Measurements from ENCODE around the gene SIGLEC7. TPM values are rescaled to one million over a fixed set of nuclear protein-coding genes. Genes with fewer than 3 reads are reported as not detected.

The SIGLEC7 gene
- total and polyA plus RNA-seq, 5 donors: 0.59 to 2.4 (median 1.9) TPM

Other genes with a start within 250 kb of the SIGLEC7 start
- gene KLK4, start 230.9 kb upstream of the SIGLEC7 start, total RNA-seq: not detected
- not detected for gene KLK4, start 230.9 kb upstream of the SIGLEC7 start, polyA plus RNA-seq
- not detected for gene KLK5, start 189.3 kb upstream of the SIGLEC7 start, total RNA-seq
- not detected for gene KLK5, start 189.3 kb upstream of the SIGLEC7 start, polyA plus RNA-seq
- gene KLK6, start 172.7 kb upstream of the SIGLEC7 start, total RNA-seq: not detected
- not detected for gene KLK6, start 172.7 kb upstream of the SIGLEC7 start, polyA plus RNA-seq
- not detected for gene KLK7, start 158.4 kb upstream of the SIGLEC7 start, total RNA-seq
- not detected for gene KLK7, start 158.4 kb upstream of the SIGLEC7 start, polyA plus RNA-seq
- gene KLK8, start 140.7 kb upstream of the SIGLEC7 start, total RNA-seq: not detected
- gene KLK8, start 140.7 kb upstream of the SIGLEC7 start, polyA plus RNA-seq: 0.07 TPM
- under 1 TPM in 3 of 4 donors, not detected in 1; 0.48 to 0.89 (median 0.50) TPM for gene KLK10, start 122.6 kb upstream of the SIGLEC7 start, total RNA-seq
- 0.48 TPM for gene KLK10, start 122.6 kb upstream of the SIGLEC7 start, polyA plus RNA-seq
- gene KLK11, start 115.7 kb upstream of the SIGLEC7 start, total RNA-seq: under 1 TPM in 3 of 4 donors, not detected in 1; 0.50 to 0.69 (median 0.50) TPM
- gene KLK11, start 115.7 kb upstream of the SIGLEC7 start, polyA plus RNA-seq: 0.14 TPM
- gene KLK12, start 107.3 kb upstream of the SIGLEC7 start, total RNA-seq: not detected
- not detected for gene KLK12, start 107.3 kb upstream of the SIGLEC7 start, polyA plus RNA-seq
- gene KLK13, start 77.2 kb upstream of the SIGLEC7 start, total RNA-seq: not detected
- 0.20 TPM for gene KLK13, start 77.2 kb upstream of the SIGLEC7 start, polyA plus RNA-seq
- gene KLK14, start 59.4 kb upstream of the SIGLEC7 start, total RNA-seq: 1 to 10 TPM in 1 of 4 donors, under 1 TPM in 1, not detected in 2; 0.31 to 1.0 TPM
- not detected for gene KLK14, start 59.4 kb upstream of the SIGLEC7 start, polyA plus RNA-seq
- 1 to 10 TPM; 4.2 to 5.3 (median 4.4) TPM for gene CTU1, start 33.9 kb upstream of the SIGLEC7 start, total RNA-seq
- 2.0 TPM for gene CTU1, start 33.9 kb upstream of the SIGLEC7 start, polyA plus RNA-seq
- 1 to 10 TPM; 2.9 to 6.0 (median 4.7) TPM for gene SIGLEC9, start 17.4 kb upstream of the SIGLEC7 start, total RNA-seq
- 1.2 TPM for gene SIGLEC9, start 17.4 kb upstream of the SIGLEC7 start, polyA plus RNA-seq
- 1 to 10 TPM; 2.3 to 6.0 (median 4.1) TPM for gene CD33, start 82.8 kb downstream of the SIGLEC7 start, total RNA-seq
- 2.4 TPM for gene CD33, start 82.8 kb downstream of the SIGLEC7 start, polyA plus RNA-seq
- gene SIGLECL1, start 108.8 kb downstream of the SIGLEC7 start, total RNA-seq: not detected
- gene SIGLECL1, start 108.8 kb downstream of the SIGLEC7 start, polyA plus RNA-seq: not detected
- under 1 TPM in 1 of 4 donors, not detected in 3; 0.31 TPM for gene IGLON5, start 169.3 kb downstream of the SIGLEC7 start, total RNA-seq
- 0.07 TPM for gene IGLON5, start 169.3 kb downstream of the SIGLEC7 start, polyA plus RNA-seq
- 1 to 10 TPM in 3 of 4 donors, under 1 TPM in 1; 0.85 to 2.2 (median 1.6) TPM for gene VSIG10L, start 199.8 kb downstream of the SIGLEC7 start, total RNA-seq
- gene VSIG10L, start 199.8 kb downstream of the SIGLEC7 start, polyA plus RNA-seq: 2.0 TPM
- gene ETFB, start 224.1 kb downstream of the SIGLEC7 start, total RNA-seq: 100 to 1,000 TPM; 240 to 296 (median 258) TPM
- gene ETFB, start 224.1 kb downstream of the SIGLEC7 start, polyA plus RNA-seq: 452 TPM
- 1 to 10 TPM; 1.1 to 2.5 (median 2.2) TPM for gene CLDND2, start 226.7 kb downstream of the SIGLEC7 start, total RNA-seq
- 0.45 TPM for gene CLDND2, start 226.7 kb downstream of the SIGLEC7 start, polyA plus RNA-seq
- gene NKG7, start 230.4 kb downstream of the SIGLEC7 start, total RNA-seq: 1 to 10 TPM in 3 of 4 donors, under 1 TPM in 1; 0.89 to 3.1 (median 1.7) TPM
- gene NKG7, start 230.4 kb downstream of the SIGLEC7 start, polyA plus RNA-seq: 1.7 TPM
- gene LIM2, start 245.7 kb downstream of the SIGLEC7 start, total RNA-seq: not detected
- not detected for gene LIM2, start 245.7 kb downstream of the SIGLEC7 start, polyA plus RNA-seq
- gene C19orf84, start 248.3 kb downstream of the SIGLEC7 start, total RNA-seq: not detected
- gene C19orf84, start 248.3 kb downstream of the SIGLEC7 start, polyA plus RNA-seq: not detected